Stomach (tissue), 4 donors: ENCODE results near the gene MANSC1.

ENCODE experiments used
- EP300 ChIP-seq: sonication (generic); formaldehyde crosslinking; IDR thresholded peaks from one replicate; pipeline ENCODE4 v1.6.1; 2017; ENCODE audit warnings: antibody characterized with exemption
- POLR2A ChIP-seq, 4 donors: fragments of 450-650 bp; IDR thresholded peaks; one replicate each; pipeline ENCODE4 v1.6.1; 2016; ENCODE audit warnings: antibody characterized with exemption in 4 of 4, control low read depth in 2 of 4, mild to moderate bottlenecking in 1 of 4, moderate library complexity in 1 of 4
- POLR2AphosphoS5 ChIP-seq, 3 donors: sonication (generic); formaldehyde crosslinking; IDR thresholded peaks; one replicate each; pipeline ENCODE4 v1.6.1; 2016; ENCODE audit warnings: antibody characterized with exemption in 3 of 3
- TF ChIP-seq, protein P1 (sequence below), 7 experiments: fragments of 450-650 bp in 4 of 7; fragments of 200-600 bp in 3 of 7; sonication (generic) in 3 of 7; IDR thresholded peaks; one replicate each; pipeline ENCODE4 v1.5.1; 2016 to 2019; ENCODE audit warnings: antibody characterized with exemption in 7 of 7, control low read depth in 2 of 7, mild to moderate bottlenecking in 1 of 7

DNA sequence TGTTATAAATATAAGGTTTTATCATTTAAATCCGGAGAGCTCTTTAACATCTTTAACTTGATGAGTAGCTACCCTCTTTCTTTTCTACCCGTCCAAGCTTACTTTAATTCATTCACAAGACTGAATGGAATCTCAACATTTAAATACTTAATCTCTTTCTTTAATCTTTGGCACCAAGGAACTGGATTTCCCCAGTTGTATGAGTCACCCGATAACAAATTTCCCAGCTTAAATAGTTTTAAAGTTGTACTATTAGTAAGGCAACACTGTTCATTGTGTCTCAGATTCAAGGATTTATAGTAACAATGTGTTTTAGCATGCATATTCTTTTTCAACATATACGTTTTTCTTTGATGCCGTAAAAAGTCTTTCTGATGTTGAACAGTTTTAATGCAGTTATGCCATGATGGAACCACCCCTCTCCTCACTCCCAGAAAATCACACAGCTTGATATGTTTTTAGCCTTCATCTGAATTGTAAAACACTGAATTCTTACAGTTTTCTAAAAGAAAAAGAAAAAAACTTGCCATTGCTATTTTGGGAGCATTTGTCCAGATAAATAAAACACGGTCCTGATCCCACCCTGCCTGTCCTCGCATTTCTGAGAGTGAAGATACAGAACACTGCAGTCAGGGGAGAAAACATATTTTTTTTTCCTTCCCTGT lies 67.1 kb downstream of the MANSC1 start:
- TF ChIP-seq EP300 (no peak), POLR2AphosphoS5 (IDR thresholded peaks at IDR 0.05) (no peak), POLR2A (IDR thresholded peaks at IDR 0.05) (no peak)
- TF ChIP-seq, protein P1, sequence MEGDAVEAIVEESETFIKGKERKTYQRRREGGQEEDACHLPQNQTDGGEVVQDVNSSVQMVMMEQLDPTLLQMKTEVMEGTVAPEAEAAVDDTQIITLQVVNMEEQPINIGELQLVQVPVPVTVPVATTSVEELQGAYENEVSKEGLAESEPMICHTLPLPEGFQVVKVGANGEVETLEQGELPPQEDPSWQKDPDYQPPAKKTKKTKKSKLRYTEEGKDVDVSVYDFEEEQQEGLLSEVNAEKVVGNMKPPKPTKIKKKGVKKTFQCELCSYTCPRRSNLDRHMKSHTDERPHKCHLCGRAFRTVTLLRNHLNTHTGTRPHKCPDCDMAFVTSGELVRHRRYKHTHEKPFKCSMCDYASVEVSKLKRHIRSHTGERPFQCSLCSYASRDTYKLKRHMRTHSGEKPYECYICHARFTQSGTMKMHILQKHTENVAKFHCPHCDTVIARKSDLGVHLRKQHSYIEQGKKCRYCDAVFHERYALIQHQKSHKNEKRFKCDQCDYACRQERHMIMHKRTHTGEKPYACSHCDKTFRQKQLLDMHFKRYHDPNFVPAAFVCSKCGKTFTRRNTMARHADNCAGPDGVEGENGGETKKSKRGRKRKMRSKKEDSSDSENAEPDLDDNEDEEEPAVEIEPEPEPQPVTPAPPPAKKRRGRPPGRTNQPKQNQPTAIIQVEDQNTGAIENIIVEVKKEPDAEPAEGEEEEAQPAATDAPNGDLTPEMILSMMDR (IDR thresholded peaks at IDR 0.05) = no peak
